Left ventricle myocardium inferior (tissue), 1 donor: ENCODE results near the gene TFDP2. TPM values are rescaled to one million over a fixed set of nuclear protein-coding genes. Genes with fewer than 3 reads are reported as not detected.
"Not testable (repeated sequence)": the region's sequence is repeated elsewhere in the genome, so short reads cannot be mapped to it uniquely, and the experiment has no call there.

Experiments
- DNase-seq: peaks from one replicate; pipeline ENCODE4 v3.0.0-alpha.2; 2020
- H3K27ac ChIP-seq: fragments of 200-600 bp; replicated peaks from 2 replicates; pipeline ENCODE4 v1.8.0; 2021
- H3K27me3 ChIP-seq: fragments of 200-600 bp; 2 replicates; pipeline ENCODE4 v1.8.0; 2021; ENCODE audit warnings: low read depth
- H3K36me3 ChIP-seq: fragments of 200-600 bp; 2 replicates; pipeline ENCODE4 v1.8.0; 2021
- H3K4me1 ChIP-seq: fragments of 200-600 bp; 2 replicates; pipeline ENCODE4 v1.8.0; 2021
- H3K4me3 ChIP-seq: fragments of 200-600 bp; 2 replicates; pipeline ENCODE4 v1.8.0; 2021; ENCODE audit warnings: mild to moderate bottlenecking, moderate library complexity
- H3K9me3 ChIP-seq: fragments of 200-600 bp; replicated peaks from 2 replicates; pipeline ENCODE4 v1.8.0; 2021
- intact Hi-C: fragments of 100-400 bp; cut with micrococcal nuclease; formaldehyde crosslinking; loops from one replicate; pipeline ENCODE4 v1.11.0; 2022
- total RNA-seq: library from RNA; stranded (reverse); fragmentation: NEBNext Ultra II Directional; extraction: Animal tissue kit (Norgen Biotek cat#: 25700); gene quantifications from one replicate; pipeline ENCODE4 v1.2.1, GENCODE V29; 2021
- TF ChIP-seq, protein P1 (sequence below): fragments of 200-600 bp; IDR thresholded peaks from 2 replicates; pipeline ENCODE4 v1.8.0; 2021; ENCODE audit warnings: antibody characterized with exemption, mild to moderate bottlenecking, borderline replicate concordance
- donor health status: DM: no; HTN: yes; CAD: no; lungs with severe emphysema.

TFDP2 gene
- total RNA-seq, 1 donor from 2014 or later: 67.1 TPM

DNA sequence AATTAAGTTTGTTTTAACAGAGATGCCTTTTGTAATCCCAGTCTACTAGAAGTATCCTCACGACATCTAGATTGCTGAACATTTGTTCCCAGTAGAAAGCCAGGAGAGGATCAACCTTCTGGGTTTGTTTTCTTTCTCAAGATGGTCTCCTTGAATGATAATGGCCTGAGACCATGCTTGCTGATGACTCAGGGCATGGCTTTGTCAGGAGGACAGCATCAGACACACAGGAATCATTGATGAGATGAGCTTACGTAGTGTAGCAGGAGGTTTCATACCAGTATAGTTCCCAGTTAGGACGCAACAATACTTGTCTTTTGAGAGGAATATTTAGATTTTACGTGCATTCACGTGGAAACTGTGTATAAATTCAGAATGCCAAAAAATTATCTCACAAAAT is 234.3 kb downstream of the TFDP2 start:
- no peaks in the 10 kb centered on the region for H3K4me1 ChIP-seq
- peaks cover 51% of the 10 kb centered on the region for H3K36me3 ChIP-seq
- no peak overlapping the region for H3K27ac ChIP-seq
- H3K27me3 ChIP-seq: no peaks in the 10 kb centered on the region
- no peak overlapping the region for H3K4me3 ChIP-seq
- no peaks in the 10 kb centered on the region for H3K9me3 ChIP-seq
- TF ChIP-seq, protein P1, sequence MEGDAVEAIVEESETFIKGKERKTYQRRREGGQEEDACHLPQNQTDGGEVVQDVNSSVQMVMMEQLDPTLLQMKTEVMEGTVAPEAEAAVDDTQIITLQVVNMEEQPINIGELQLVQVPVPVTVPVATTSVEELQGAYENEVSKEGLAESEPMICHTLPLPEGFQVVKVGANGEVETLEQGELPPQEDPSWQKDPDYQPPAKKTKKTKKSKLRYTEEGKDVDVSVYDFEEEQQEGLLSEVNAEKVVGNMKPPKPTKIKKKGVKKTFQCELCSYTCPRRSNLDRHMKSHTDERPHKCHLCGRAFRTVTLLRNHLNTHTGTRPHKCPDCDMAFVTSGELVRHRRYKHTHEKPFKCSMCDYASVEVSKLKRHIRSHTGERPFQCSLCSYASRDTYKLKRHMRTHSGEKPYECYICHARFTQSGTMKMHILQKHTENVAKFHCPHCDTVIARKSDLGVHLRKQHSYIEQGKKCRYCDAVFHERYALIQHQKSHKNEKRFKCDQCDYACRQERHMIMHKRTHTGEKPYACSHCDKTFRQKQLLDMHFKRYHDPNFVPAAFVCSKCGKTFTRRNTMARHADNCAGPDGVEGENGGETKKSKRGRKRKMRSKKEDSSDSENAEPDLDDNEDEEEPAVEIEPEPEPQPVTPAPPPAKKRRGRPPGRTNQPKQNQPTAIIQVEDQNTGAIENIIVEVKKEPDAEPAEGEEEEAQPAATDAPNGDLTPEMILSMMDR: no peak
- intact Hi-C loops: loop anchor here (10.0 kb wide), 1 partner anchor 330 kb away; no protein-coding TSS in a partner anchor
- DNase-seq: no peak

DNA sequence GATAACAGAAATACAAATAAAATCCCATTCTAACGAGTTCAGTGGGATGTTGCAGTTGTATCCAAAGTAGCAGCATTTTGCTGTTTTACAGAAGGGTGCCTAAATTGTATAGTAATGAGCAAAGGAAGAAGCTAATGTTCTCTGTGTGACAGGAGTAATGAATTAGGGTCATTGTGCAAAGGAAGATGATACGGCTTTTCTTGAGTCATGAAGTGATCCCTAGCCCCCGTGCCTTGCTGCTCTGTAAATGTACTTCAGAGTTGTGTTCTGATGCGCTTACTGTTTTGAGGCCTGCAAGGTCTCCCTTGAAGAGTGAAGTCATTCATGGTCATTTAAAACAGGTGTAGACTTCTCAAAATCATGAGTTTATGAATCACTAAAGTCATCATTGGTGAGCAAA is 235.0 kb downstream of the TFDP2 start:
- TF ChIP-seq, protein P1: no peak
- intact Hi-C loops: loop anchor here (10.0 kb wide), 1 partner anchor 330 kb away; no protein-coding TSS in a partner anchor
- no peak for DNase-seq
- Histone ChIP-seq H3K9me3 (no peaks in the 10 kb centered on the region), H3K4me1 (no peaks in the 10 kb centered on the region), H3K27me3 (no peaks in the 10 kb centered on the region), H3K36me3 (peaks cover 46% of the 10 kb centered on the region), H3K4me3 (no peak overlapping the region), H3K27ac (no peak overlapping the region)

DNA sequence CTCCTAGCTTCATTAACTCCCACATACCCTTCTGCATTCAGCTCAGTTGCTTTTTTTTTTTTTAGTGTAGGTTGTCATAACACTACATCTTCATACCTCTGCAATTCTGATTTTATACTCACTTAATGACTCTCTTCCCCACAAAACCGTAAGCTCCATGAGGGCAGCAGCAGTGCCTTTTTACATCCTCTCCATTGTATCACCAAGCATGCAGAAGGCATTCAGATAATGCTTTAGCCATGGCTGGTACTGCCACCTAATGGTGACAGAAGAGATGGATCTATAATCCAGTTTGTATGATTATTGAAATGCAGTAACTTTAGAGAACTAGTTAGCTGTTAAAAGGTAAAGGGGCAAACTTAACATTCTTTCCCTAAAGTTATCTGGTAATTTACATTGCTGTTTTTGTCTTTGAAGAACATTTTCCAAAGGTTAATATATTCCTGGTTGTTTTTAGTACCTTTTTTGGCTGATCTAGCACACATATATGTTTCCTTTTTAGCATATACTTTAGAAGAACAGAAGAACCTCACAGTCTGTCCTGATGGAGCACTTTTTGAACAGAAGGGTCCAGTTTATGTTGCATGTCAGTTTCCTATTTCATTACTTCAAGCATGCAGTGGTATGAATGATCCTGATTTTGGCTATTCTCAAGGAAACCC is 236.1 kb downstream of the TFDP2 start:
- Histone ChIP-seq H3K36me3 (peaks cover 56% of the 10 kb centered on the region), H3K4me3 (no peak overlapping the region), H3K4me1 (no peaks in the 10 kb centered on the region), H3K9me3 (no peaks in the 10 kb centered on the region), H3K27ac (no peak overlapping the region), H3K27me3 (no peaks in the 10 kb centered on the region)
- intact Hi-C loops: loop anchor here (10.0 kb wide), 1 partner anchor 328 kb away; no protein-coding TSS in a partner anchor
- TF ChIP-seq, protein P1: peak; percentile 79
- no peak for DNase-seq

DNA sequence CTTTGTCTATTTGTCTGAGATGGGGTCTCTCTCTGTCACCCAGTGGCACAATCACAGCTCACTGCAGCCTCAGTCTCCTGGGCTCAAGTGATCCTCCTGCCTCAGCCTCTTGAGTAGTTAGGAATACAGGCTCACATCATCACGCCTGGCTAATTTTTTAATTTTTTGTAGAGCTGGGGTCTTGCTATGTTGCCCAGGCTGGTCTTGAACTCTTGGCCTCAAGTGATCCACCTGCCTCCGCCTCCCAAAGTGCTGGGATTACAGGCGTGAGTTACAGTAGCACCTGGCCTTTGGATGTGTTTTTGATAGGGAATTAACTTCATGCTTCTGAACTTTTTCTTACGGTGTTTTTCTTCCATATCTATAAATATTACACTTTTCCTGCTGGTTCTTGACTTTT is 239.4 kb downstream of the TFDP2 start:
- not testable (repeated sequence) for H3K4me1 ChIP-seq, DNase-seq, H3K4me3 ChIP-seq, H3K27ac ChIP-seq, H3K27me3 ChIP-seq, H3K9me3 ChIP-seq
- intact Hi-C loops: loop anchor here (10.0 kb wide), 2 partner anchors 125 to 325 kb away; no protein-coding TSS in a partner anchor
- H3K36me3 ChIP-seq: peaks cover 62% of the 10 kb centered on the region

DNA sequence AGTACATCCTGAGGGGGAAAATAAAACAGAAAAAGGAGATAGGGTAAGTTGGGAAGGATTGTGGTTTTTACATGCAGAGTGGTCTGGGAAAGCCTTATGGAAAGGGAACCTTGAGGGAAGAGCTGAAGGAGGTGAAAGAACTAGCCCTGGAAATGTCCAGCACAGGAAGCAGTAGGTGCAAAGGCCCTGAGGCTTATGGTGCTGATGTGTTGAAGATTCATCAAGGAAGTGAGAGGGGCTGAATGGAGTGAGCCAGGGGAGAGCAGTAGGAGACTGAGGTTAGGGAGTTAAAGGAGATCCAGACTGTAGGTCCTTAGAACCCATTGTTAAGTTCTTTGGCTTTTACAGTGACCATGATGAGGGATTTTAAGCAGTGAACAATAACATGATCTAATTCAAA is 239.9 kb downstream of the TFDP2 start:
- no peaks in the 10 kb centered on the region for H3K9me3 ChIP-seq
- H3K27me3 ChIP-seq: no peaks in the 10 kb centered on the region
- DNase-seq: no peak
- TF ChIP-seq, protein P1: no peak
- H3K27ac ChIP-seq: no peak overlapping the region
- no peaks in the 10 kb centered on the region for H3K4me1 ChIP-seq
- H3K36me3 ChIP-seq: peaks cover 60% of the 10 kb centered on the region
- intact Hi-C loops: loop anchor here (10.0 kb wide), 1 partner anchor 125 kb away; no protein-coding TSS in a partner anchor
- no peak overlapping the region for H3K4me3 ChIP-seq

DNA sequence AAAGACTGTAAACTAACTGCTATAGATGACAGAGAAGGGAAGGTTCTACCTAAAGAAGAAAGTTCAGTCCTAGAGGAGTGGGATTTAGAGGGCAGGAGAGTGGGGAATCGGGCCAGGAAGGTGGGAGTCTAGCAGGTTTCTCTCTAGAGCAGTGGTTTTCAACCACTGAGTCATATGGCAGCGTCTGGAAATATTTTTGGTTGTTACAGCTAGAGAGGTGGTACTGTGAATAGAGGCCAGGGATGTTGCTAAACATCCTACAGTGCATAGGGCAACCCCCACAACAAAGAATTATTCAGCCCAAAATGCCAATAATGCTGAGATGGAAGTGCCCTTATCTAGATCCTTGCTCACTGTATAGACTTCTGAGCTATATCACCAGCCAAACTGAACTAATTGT is 244.2 kb downstream of the TFDP2 start:
- no peak for DNase-seq
- Histone ChIP-seq H3K4me1 (no peaks in the 10 kb centered on the region), H3K9me3 (peaks cover 4% of the 10 kb centered on the region), H3K27ac (no peak overlapping the region), H3K27me3 (no peaks in the 10 kb centered on the region), H3K4me3 (no peak overlapping the region), H3K36me3 (peaks cover 49% of the 10 kb centered on the region)
- intact Hi-C loops: loop anchor here (10.0 kb wide), 1 partner anchor 120 kb away; no protein-coding TSS in a partner anchor
- TF ChIP-seq, protein P1: no peak
